HepG2 (cell line): Measurements from ENCODE around the gene PNPLA2. TPM values are rescaled to one million over a fixed set of nuclear protein-coding genes. Genes with fewer than 3 reads are reported as not detected.

Experiments used
- CC2D1A ChIP-seq: sonication (generic); formaldehyde crosslinking; IDR thresholded peaks from 2 replicates; pipeline ENCODE4 v1.8.1; 2023; ENCODE audit warnings: mild to moderate bottlenecking, missing genetic modification reagents
- CHD2 ChIP-seq: IDR thresholded peaks from 2 replicates; pipeline ENCODE4 v1.6.1; 2011; ENCODE audit warnings: low read depth, low read length, improper control_type of control experiment
- FOXJ3 ChIP-seq: sonication (generic); formaldehyde crosslinking; IDR thresholded peaks from 2 replicates; pipeline ENCODE4 v1.4.0; 2020; ENCODE audit warnings: missing genetic modification reagents, mild to moderate bottlenecking, borderline replicate concordance
- GABPA ChIP-seq, 2 experiments: IDR thresholded peaks; 2 replicates each; pipeline ENCODE4 v1.6.1; 2011 to 2016; ENCODE audit warnings: low read depth in 2 of 2, low read length in 1 of 2, missing biosample characterization in 1 of 2, missing genetic modification characterization in 1 of 2
- KDM4B ChIP-seq: sonication (generic); formaldehyde crosslinking; IDR thresholded peaks from 2 replicates; pipeline ENCODE4 v1.4.0; 2020; ENCODE audit warnings: missing genetic modification reagents
- NCOA5 ChIP-seq: sonication (generic); formaldehyde crosslinking; IDR thresholded peaks from 2 replicates; pipeline ENCODE4 v1.4.0; 2020; ENCODE audit warnings: missing genetic modification reagents
- NPAS2 ChIP-seq: sonication (generic); formaldehyde crosslinking; IDR thresholded peaks from 2 replicates; pipeline ENCODE4 v1.8.0; 2022; ENCODE audit warnings: mild to moderate bottlenecking, missing genetic modification reagents, borderline replicate concordance
- REL ChIP-seq: sonication (generic); formaldehyde crosslinking; conservative IDR thresholded peaks from 2 replicates; pipeline ENCODE4 v1.8.0; 2022; ENCODE audit warnings: mild to moderate bottlenecking, missing genetic modification reagents, moderate library complexity
- SALL2 ChIP-seq: sonication (generic); formaldehyde crosslinking; IDR thresholded peaks from 2 replicates; pipeline ENCODE4 v1.8.1; 2023; ENCODE audit warnings: mild to moderate bottlenecking, missing genetic modification reagents, inconsistent platforms
- SP2 ChIP-seq: sonication (generic); formaldehyde crosslinking; IDR thresholded peaks from 2 replicates; pipeline ENCODE4 v1.5.1; 2020; ENCODE audit warnings: mild to moderate bottlenecking, missing genetic modification reagents
- ZBTB7A ChIP-seq: sonication (generic); formaldehyde crosslinking; IDR thresholded peaks from 2 replicates; pipeline ENCODE4 v1.8.0; 2022; ENCODE audit warnings: mild to moderate bottlenecking, missing genetic modification reagents
- ZC3H4 ChIP-seq: sonication (generic); formaldehyde crosslinking; IDR thresholded peaks from 2 replicates; pipeline ENCODE4 v1.4.0; 2020; ENCODE audit warnings: missing genetic modification reagents, borderline replicate concordance
- ZNF136 ChIP-seq: sonication (generic); formaldehyde crosslinking; IDR thresholded peaks from 2 replicates; pipeline ENCODE4 v1.8.1; 2022; ENCODE audit warnings: low read depth, mild to moderate bottlenecking, moderate library complexity, missing genetic modification reagents
- ZNF530 ChIP-seq: sonication (generic); formaldehyde crosslinking; IDR thresholded peaks from 2 replicates; pipeline ENCODE4 v1.5.0; 2020; ENCODE audit warnings: low read depth, mild to moderate bottlenecking, missing genetic modification reagents
- ZNF75D ChIP-seq: sonication (generic); formaldehyde crosslinking; IDR thresholded peaks from 2 replicates; pipeline ENCODE4 v1.8.1; 2023; ENCODE audit warnings: missing genetic modification reagents, mild to moderate bottlenecking, borderline replicate concordance
- ZNF781 ChIP-seq: sonication (generic); formaldehyde crosslinking; IDR thresholded peaks from 2 replicates; pipeline ENCODE4 v1.5.1; 2020; ENCODE audit warnings: borderline replicate concordance, mild to moderate bottlenecking, missing genetic modification reagents; ENCODE audit errors: not compliant biosample characterization
- polyA plus RNA-seq, 8 experiments: library from polyadenylated mRNA; depleted of rRNA in 3 of 8; stranded (reverse) in 7 of 8; unstranded in 1 of 8; fragments of >200 nt; fragmentation: Illumina TruSeq in 4 of 8; extraction: Trizol in 4 of 8; gene quantifications; 2 replicates each; pipeline versions ENCODE4 v1.2.1 to v1.2.3, GENCODE V29; 2011 to 2016; ENCODE audit warnings: low read depth in 4 of 8, missing spikeins in 1 of 8, mixed read lengths in 1 of 8; ENCODE audit not compliant: insufficient read depth in 1 of 8
- total RNA-seq, 5 experiments: library from RNA; depleted of rRNA; stranded (reverse); fragments of >200 nt; fragmentation: Illumina TruSeq; extraction: Trizol; gene quantifications; 2 replicates each; pipeline ENCODE4 v1.2.3, GENCODE V29; 2016; ENCODE audit warnings: low read depth in 1 of 5
- TF ChIP-seq, protein P1 (sequence below): sonication (generic); formaldehyde crosslinking; IDR thresholded peaks from 2 replicates; pipeline ENCODE4 v1.8.1; 2023; ENCODE audit warnings: mild to moderate bottlenecking, inconsistent platforms, moderate library complexity, missing genetic modification reagents, borderline replicate concordance
- TF ChIP-seq, protein P2 (sequence below), 2 experiments: sonication (generic) in 1 of 2; formaldehyde crosslinking in 1 of 2; IDR thresholded peaks; 2 replicates each; pipeline versions ENCODE4 v1.4.0 to v1.6.1; 2016 to 2020; ENCODE audit warnings: borderline replicate concordance in 1 of 2, low read depth in 1 of 2, mild to moderate bottlenecking in 1 of 2, missing genetic modification reagents in 1 of 2
- TF ChIP-seq, protein P3 (sequence below): sonication (generic); formaldehyde crosslinking; IDR thresholded peaks from 2 replicates; pipeline ENCODE4 v1.5.0; 2020; ENCODE audit warnings: mild to moderate bottlenecking, missing genetic modification reagents
- TF ChIP-seq, protein P4 (sequence below): sonication (generic); formaldehyde crosslinking; IDR thresholded peaks from 2 replicates; pipeline ENCODE4 v1.4.0; 2020; ENCODE audit warnings: mild to moderate bottlenecking, missing genetic modification reagents

Gene PNPLA2
- total and polyA plus RNA-seq, 2 of the 13 experiments (the other 11 are each of a cell fraction or from before 2014, with no cell fraction given) = 10.5 to 43.2 TPM

DNA sequence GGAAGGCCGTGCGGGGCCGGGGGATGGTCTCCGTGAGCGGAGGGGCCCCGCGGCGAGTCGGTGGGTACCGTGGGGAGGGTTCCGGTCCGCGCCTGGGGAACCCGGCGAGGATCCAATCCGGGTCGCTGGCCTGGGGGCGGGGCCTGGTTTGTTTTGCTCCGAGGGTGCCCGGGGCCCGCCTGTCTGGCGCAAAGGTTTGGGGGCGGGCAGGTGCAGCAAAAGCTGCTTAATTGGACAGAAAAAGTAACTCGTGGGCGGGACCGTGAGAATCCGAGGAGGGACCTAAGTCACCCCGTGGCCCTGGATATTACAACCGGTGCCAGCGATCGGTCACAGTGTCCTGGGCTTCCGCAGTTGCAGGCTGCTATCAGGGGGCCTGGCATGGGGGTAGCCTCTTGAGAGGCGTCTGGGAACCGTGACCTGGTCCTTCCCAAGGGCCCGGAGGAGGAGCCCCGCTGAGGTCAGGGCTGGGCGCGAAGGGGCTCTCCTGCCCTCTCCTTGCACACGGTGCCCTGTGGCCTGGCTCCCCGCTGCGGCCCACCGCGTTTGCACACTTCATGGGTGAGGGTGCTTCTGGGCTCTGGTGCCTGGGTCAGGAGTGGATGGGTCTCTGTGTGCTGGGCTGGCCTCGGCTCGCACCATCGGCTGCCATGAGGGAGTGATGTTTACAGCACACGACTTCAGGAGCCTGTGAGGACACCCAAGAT is 1.4 kb downstream of the PNPLA2 start (continued):
- TF ChIP-seq, protein P1, sequence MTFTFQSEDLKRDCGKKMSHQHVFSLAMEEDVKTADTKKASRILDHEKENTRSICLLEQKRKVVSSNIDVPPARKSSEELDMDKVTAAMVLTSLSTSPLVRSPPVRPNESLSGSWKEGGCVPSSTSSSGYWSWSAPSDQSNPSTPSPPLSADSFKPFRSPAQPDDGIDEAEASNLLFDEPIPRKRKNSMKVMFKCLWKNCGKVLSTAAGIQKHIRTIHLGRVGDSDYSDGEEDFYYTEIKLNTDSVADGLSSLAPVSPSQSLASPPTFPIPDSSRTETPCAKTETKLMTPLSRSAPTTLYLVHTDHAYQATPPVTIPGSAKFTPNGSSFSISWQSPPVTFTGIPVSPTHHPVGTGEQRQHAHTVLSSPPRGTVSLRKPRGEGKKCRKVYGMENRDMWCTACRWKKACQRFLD = no peak
- no peak for TF ChIP-seq CHD2
- TF ChIP-seq SALL2 (CRISPR knock-in tag) = no peak
- TF ChIP-seq, protein P2, sequence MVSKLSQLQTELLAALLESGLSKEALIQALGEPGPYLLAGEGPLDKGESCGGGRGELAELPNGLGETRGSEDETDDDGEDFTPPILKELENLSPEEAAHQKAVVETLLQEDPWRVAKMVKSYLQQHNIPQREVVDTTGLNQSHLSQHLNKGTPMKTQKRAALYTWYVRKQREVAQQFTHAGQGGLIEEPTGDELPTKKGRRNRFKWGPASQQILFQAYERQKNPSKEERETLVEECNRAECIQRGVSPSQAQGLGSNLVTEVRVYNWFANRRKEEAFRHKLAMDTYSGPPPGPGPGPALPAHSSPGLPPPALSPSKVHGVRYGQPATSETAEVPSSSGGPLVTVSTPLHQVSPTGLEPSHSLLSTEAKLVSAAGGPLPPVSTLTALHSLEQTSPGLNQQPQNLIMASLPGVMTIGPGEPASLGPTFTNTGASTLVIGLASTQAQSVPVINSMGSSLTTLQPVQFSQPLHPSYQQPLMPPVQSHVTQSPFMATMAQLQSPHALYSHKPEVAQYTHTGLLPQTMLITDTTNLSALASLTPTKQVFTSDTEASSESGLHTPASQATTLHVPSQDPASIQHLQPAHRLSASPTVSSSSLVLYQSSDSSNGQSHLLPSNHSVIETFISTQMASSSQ (IDR thresholded peaks at IDR 0.05; ENCODE audit: low read depth) = no peak
- TF ChIP-seq, protein P2 (CRISPR knock-in tag; IDR thresholded peaks at IDR 0.05; ENCODE audit: borderline replicate concordance) = no peak
- TF ChIP-seq ZC3H4 (CRISPR knock-in tag) = no peak
- no peak for TF ChIP-seq ZNF781 (CRISPR knock-in tag)
- 0 out of 2 replicates have a peak, but pooled peaks have one; percentile 40 for TF ChIP-seq ZBTB7A
- TF ChIP-seq, protein P3, sequence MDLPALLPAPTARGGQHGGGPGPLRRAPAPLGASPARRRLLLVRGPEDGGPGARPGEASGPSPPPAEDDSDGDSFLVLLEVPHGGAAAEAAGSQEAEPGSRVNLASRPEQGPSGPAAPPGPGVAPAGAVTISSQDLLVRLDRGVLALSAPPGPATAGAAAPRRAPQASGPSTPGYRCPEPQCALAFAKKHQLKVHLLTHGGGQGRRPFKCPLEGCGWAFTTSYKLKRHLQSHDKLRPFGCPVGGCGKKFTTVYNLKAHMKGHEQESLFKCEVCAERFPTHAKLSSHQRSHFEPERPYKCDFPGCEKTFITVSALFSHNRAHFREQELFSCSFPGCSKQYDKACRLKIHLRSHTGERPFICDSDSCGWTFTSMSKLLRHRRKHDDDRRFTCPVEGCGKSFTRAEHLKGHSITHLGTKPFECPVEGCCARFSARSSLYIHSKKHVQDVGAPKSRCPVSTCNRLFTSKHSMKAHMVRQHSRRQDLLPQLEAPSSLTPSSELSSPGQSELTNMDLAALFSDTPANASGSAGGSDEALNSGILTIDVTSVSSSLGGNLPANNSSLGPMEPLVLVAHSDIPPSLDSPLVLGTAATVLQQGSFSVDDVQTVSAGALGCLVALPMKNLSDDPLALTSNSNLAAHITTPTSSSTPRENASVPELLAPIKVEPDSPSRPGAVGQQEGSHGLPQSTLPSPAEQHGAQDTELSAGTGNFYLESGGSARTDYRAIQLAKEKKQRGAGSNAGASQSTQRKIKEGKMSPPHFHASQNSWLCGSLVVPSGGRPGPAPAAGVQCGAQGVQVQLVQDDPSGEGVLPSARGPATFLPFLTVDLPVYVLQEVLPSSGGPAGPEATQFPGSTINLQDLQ (CRISPR knock-in tag) = no peak
- TF ChIP-seq NPAS2 = no peak
- no peak for TF ChIP-seq ZNF136 (CRISPR knock-in tag)
- TF ChIP-seq GABPA (IDR thresholded peaks at IDR 0.05; ENCODE audit: low read depth, low read length) = no peak
- TF ChIP-seq GABPA (CRISPR knock-in tag; IDR thresholded peaks at IDR 0.05; ENCODE audit: low read depth) = peak; percentile 57; the same call in 1 of the 2 replicates
- TF ChIP-seq ZNF530 (CRISPR knock-in tag) = no peak
- TF ChIP-seq, protein P4, sequence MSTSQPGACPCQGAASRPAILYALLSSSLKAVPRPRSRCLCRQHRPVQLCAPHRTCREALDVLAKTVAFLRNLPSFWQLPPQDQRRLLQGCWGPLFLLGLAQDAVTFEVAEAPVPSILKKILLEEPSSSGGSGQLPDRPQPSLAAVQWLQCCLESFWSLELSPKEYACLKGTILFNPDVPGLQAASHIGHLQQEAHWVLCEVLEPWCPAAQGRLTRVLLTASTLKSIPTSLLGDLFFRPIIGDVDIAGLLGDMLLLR (CRISPR knock-in tag) = peak; percentile 27; the same call in 1 of the 2 replicates
- TF ChIP-seq CC2D1A (CRISPR knock-in tag) = no peak
- TF ChIP-seq SP2 = 0 out of 2 replicates have a peak, but pooled peaks have one; percentile 28
- no peak for TF ChIP-seq KDM4B (CRISPR knock-in tag)
- TF ChIP-seq REL = no peak
- no peak for TF ChIP-seq NCOA5 (CRISPR knock-in tag)
- 0 out of 2 replicates have a peak, but pooled peaks have one; percentile 14 for TF ChIP-seq FOXJ3
- TF ChIP-seq ZNF75D = no peak
